Trophoblast cell (in vitro differentiated cells and primary cell): ENCODE results near the gene GGA3.

Source experiments
- DNase-seq, 2 donors: peaks; one replicate each; pipeline ENCODE4 v3.0.0-alpha.2; 2016
- H2AFZ ChIP-seq: 2 replicates; pipeline ENCODE4 v1.6.1; 2013; ENCODE audit warnings: low read length, moderate library complexity, mild to moderate bottlenecking; ENCODE audit not compliant: insufficient read depth, poor library complexity
- H2AK5ac ChIP-seq: 2 replicates; pipeline ENCODE4 v1.6.1; 2013; ENCODE audit warnings: mild to moderate bottlenecking, low read length
- H2BK120ac ChIP-seq: 2 replicates; pipeline ENCODE4 v1.6.1; 2013; ENCODE audit warnings: low read length, mild to moderate bottlenecking, moderate library complexity; ENCODE audit not compliant: insufficient read depth, poor library complexity
- H2BK12ac ChIP-seq: 2 replicates; pipeline ENCODE4 v1.6.1; 2013; ENCODE audit warnings: mild to moderate bottlenecking, low read length, moderate library complexity
- H2BK5ac ChIP-seq: 2 replicates; pipeline ENCODE4 v1.6.1; 2013; ENCODE audit warnings: low read length, low read depth, moderate library complexity, mild to moderate bottlenecking; ENCODE audit not compliant: poor library complexity
- H3K14ac ChIP-seq: 2 replicates; pipeline ENCODE4 v1.6.1; 2013; ENCODE audit warnings: mild to moderate bottlenecking, low read length
- H3K18ac ChIP-seq: 2 replicates; pipeline ENCODE4 v1.6.1; 2013; ENCODE audit warnings: mild to moderate bottlenecking, low read length
- H3K23ac ChIP-seq: 2 replicates; pipeline ENCODE4 v1.6.1; 2013; ENCODE audit warnings: low read length
- H3K27ac ChIP-seq: 2 replicates; pipeline ENCODE4 v1.5.1; 2013; ENCODE audit warnings: low read depth, mild to moderate bottlenecking, inconsistent platforms, low read length, moderate library complexity
- H3K27me3 ChIP-seq: 2 replicates; pipeline ENCODE4 v1.6.1; 2013; ENCODE audit warnings: inconsistent platforms, mild to moderate bottlenecking, low read length, moderate library complexity; ENCODE audit not compliant: insufficient read depth
- H3K36me3 ChIP-seq, 2 experiments: 1 replicate in 1 of 2; 2 replicates in 1 of 2; pipeline ENCODE4 v1.6.1; 2013; ENCODE audit warnings: low read length in 2 of 2, mild to moderate bottlenecking in 2 of 2, moderate library complexity in 1 of 2; ENCODE audit not compliant: insufficient read depth in 2 of 2, control insufficient read depth in 1 of 2
- H3K4ac ChIP-seq: 2 replicates; pipeline ENCODE4 v1.6.1; 2013; ENCODE audit warnings: low read depth, mild to moderate bottlenecking, low read length, moderate library complexity
- H3K4me1 ChIP-seq, 2 experiments: 1 replicate in 1 of 2; 2 replicates in 1 of 2; pipeline ENCODE4 v1.6.1; 2013; ENCODE audit warnings: low read length in 2 of 2, mild to moderate bottlenecking in 2 of 2, moderate library complexity in 1 of 2; ENCODE audit not compliant: insufficient read depth in 2 of 2, control insufficient read depth in 1 of 2
- H3K4me2 ChIP-seq: 2 replicates; pipeline ENCODE4 v1.6.1; 2013; ENCODE audit warnings: inconsistent platforms, mild to moderate bottlenecking, low read length, moderate library complexity
- H3K4me3 ChIP-seq: 2 replicates; pipeline ENCODE4 v1.5.1; 2013; ENCODE audit warnings: mild to moderate bottlenecking, low read depth, low read length, inconsistent platforms
- H3K79me1 ChIP-seq: one replicate; pipeline ENCODE4 v1.6.1; 2013; ENCODE audit warnings: low read length
- H3K79me2 ChIP-seq: 2 replicates; pipeline ENCODE4 v1.6.1; 2013; ENCODE audit warnings: low read length, mild to moderate bottlenecking; ENCODE audit not compliant: control insufficient read depth, insufficient read depth, poor library complexity
- H3K9ac ChIP-seq: 2 replicates; pipeline ENCODE4 v1.6.1; 2013; ENCODE audit warnings: mild to moderate bottlenecking, low read length
- H3K9me3 ChIP-seq: 2 replicates; pipeline ENCODE4 v1.6.1; 2013; ENCODE audit warnings: low read depth, mild to moderate bottlenecking, control low read depth, inconsistent platforms, low read length; ENCODE audit not compliant: insufficient read depth
- H4K12ac ChIP-seq: 2 replicates; pipeline ENCODE4 v1.6.1; 2013; ENCODE audit warnings: low read depth, mild to moderate bottlenecking, low read length, moderate library complexity
- H4K8ac ChIP-seq: 2 replicates; pipeline ENCODE4 v1.6.1; 2013; ENCODE audit warnings: low read depth, mild to moderate bottlenecking, low read length, moderate library complexity
- H4K91ac ChIP-seq: one replicate; pipeline ENCODE4 v1.6.1; 2013; ENCODE audit warnings: low read depth, mild to moderate bottlenecking, low read length, moderate library complexity
- WGBS: extraction: QIAGEN DNeasy Blood & Tissue Kit; methylation state at CpG from one replicate; pipeline ENCODE4 v1.1.7; 2013; ENCODE audit warnings: missing lambda C conversion rate; ENCODE audit not compliant: insufficient read length, insufficient coverage; ENCODE audit errors: extremely low coverage; 5-methylcytosine and 5-hydroxymethylcytosine counted together

GGA3 gene

DNA sequence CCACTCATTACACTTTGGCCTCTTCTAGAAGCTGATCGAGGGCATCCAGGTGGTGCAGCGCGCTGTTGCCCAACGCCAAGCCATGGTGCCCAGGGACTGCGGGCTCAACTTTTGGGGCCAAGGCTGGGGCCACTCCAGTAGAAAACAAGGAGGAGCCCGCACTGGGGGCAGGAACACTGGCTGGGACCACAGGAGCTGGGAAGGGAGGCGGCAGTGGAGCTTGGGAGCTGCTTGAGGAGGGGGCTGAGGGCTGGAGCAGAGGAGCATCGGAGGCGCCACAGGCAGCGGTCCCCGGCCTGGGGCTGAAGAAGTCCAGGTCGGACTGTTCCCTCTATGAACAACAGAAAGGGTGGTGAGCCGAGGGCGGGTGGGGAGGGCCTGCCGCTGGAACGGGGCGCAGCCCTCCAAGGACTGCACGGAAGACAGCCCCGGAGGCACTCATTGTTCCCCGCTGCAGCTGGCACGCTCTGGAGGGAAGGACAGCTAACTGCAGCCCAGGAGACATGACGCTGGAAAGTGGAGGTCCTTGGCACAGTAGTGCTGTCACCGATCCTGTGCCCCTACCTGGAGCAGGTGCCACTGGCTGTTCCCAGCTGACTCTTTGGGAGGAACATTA is 21.5 kb downstream of the GGA3 start:
- Histone ChIP-seq H3K27ac (no peak overlapping the region), H3K18ac (no peak overlapping the region), H3K9ac (no peak overlapping the region), H2BK5ac (no peak overlapping the region), H3K36me3 (peaks cover 82 to 96% of the 10 kb centered on the region in 2 experiments), H3K14ac (no peak overlapping the region), H4K8ac (no peak overlapping the region), H2AFZ (no peak overlapping the region), H3K4ac (no peak overlapping the region), H3K9me3 (peaks cover 1% of the 10 kb centered on the region), H3K27me3 (no peaks in the 10 kb centered on the region), H3K79me1 (no peaks in the 10 kb centered on the region), H3K23ac (no peak overlapping the region), H4K91ac (no peak overlapping the region), H3K4me2 (no peak overlapping the region), H3K4me1 (no peaks in the 10 kb centered on the region), H4K12ac (no peak overlapping the region), H2AK5ac (no peak overlapping the region), H3K79me2 (no peaks in the 10 kb centered on the region), H3K4me3 (no peak overlapping the region), H2BK120ac (no peak overlapping the region), H2BK12ac (no peak overlapping the region)
- DNase-seq: no peak
- WGBS: no CpG with 5 or more reads among the region's 23 CpGs

- no peak overlapping the region for H3K14ac ChIP-seq
- no peak overlapping the region for H2AFZ ChIP-seq
- no peak overlapping the region for H3K23ac ChIP-seq
- H3K27ac ChIP-seq: no peak overlapping the region
- no peak overlapping the region for H4K8ac ChIP-seq
- H3K18ac ChIP-seq: no peak overlapping the region
- H2BK120ac ChIP-seq: no peak overlapping the region
- no peaks in the 10 kb centered on the region for H3K79me2 ChIP-seq
- H3K4me1 ChIP-seq: no peaks in the 10 kb centered on the region
- no peak overlapping the region for H3K4me3 ChIP-seq
- no peak for DNase-seq
- no peak overlapping the region for H4K91ac ChIP-seq
- H2BK5ac ChIP-seq: no peak overlapping the region
- H3K9me3 ChIP-seq: peaks cover 1% of the 10 kb centered on the region
- no peak overlapping the region for H4K12ac ChIP-seq
- H2AK5ac ChIP-seq: no peak overlapping the region
- H3K4me2 ChIP-seq: no peak overlapping the region
- no peaks in the 10 kb centered on the region for H3K27me3 ChIP-seq
- no peak overlapping the region for H2BK12ac ChIP-seq
- no peaks in the 10 kb centered on the region for H3K79me1 ChIP-seq
- no peak overlapping the region for H3K4ac ChIP-seq
- WGBS: no CpG with 5 or more reads among the region's 12 CpGs
- H3K9ac ChIP-seq: no peak overlapping the region
- H3K36me3 ChIP-seq: peaks cover 86 to 96% of the 10 kb centered on the region in 2 experiments
These were observed 22.2 kb downstream of the GGA3 start for GRCh38 chr17:75239214-75239613.

DNA sequence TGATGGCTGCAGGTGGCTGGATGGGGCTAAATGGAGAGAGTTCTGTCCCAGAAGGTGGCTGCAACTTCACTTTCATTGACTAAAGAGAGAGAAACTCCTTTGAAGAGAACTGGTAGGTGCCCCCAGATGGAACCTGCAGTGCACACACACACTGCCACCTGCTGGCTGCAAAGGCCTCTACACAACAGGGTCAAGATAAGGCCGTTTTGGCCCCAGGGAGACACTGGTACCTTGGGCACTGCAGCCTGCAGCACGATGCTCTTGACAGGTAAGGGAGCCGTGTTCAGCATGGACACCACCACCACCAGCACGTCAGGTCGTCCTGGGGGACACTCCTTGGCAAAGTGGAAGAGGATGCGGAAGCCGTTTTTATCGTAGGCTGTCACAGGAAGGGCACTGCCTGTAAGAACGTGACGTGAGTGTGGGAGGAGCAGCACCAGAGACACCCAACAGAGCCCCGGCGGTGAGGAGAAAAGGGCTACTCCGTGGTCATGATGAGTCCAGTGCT is 22.7 kb downstream of the GGA3 start:
- Histone ChIP-seq H3K4me1 (no peaks in the 10 kb centered on the region), H3K23ac (no peak overlapping the region), H2BK12ac (no peak overlapping the region), H3K4me2 (no peak overlapping the region), H4K8ac (no peak overlapping the region), H2BK120ac (no peak overlapping the region), H3K79me1 (no peaks in the 10 kb centered on the region), H3K4me3 (no peak overlapping the region), H3K9me3 (peaks cover 1% of the 10 kb centered on the region), H2AK5ac (no peak overlapping the region), H3K36me3 (peaks cover 82 to 92% of the 10 kb centered on the region in 2 experiments), H3K79me2 (no peaks in the 10 kb centered on the region), H3K9ac (no peak overlapping the region), H3K18ac (no peak overlapping the region), H3K27me3 (no peaks in the 10 kb centered on the region), H4K12ac (no peak overlapping the region), H4K91ac (no peak overlapping the region), H2AFZ (no peak overlapping the region), H3K14ac (no peak overlapping the region), H2BK5ac (no peak overlapping the region), H3K27ac (no peak overlapping the region), H3K4ac (no peak overlapping the region)
- peak; percentile 49 to 80 for DNase-seq
- no CpG with 5 or more reads among the region's 13 CpGs for WGBS

DNA sequence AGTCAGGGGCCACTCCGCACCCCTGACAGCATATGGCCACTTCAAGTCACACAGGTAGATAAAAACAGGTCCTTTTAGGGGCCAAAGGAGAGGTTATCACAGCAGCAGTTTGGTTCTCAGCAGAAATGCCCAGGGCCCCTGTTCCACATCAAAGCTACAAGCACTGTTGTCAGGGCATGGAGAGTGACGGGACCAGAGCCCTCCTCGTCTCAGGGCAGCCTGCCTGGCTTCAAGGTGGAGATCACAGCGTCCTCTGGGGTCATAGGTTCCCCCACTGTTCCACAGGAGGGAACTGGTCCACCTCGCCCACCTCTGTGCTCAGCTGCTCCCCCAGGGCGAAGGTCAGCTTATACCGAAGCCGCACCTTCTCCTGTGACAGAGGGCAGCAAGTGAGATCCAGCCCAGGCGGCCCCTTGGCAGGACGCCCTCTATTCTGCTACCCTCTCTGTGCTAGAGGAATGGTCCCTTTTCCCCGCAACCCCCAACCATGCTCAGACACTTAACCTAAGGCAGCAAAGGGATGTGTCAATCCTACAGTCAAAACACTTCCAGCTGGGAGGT is 23.3 kb downstream of the GGA3 start:
- H3K27me3 ChIP-seq: no peaks in the 10 kb centered on the region
- H3K4me3 ChIP-seq: no peak overlapping the region
- no peak overlapping the region for H2BK12ac ChIP-seq
- no peaks in the 10 kb centered on the region for H3K79me2 ChIP-seq
- H3K4me2 ChIP-seq: no peak overlapping the region
- no peak overlapping the region for H4K8ac ChIP-seq
- H3K14ac ChIP-seq: no peak overlapping the region
- no peaks in the 10 kb centered on the region for H3K79me1 ChIP-seq
- H4K12ac ChIP-seq: no peak overlapping the region
- no peak overlapping the region for H4K91ac ChIP-seq
- H3K9ac ChIP-seq: no peak overlapping the region
- H2AFZ ChIP-seq: no peak overlapping the region
- no peaks in the 10 kb centered on the region for H3K4me1 ChIP-seq
- no peak for DNase-seq
- no peak overlapping the region for H2BK5ac ChIP-seq
- H2BK120ac ChIP-seq: no peak overlapping the region
- H3K18ac ChIP-seq: no peak overlapping the region
- no peak overlapping the region for H3K4ac ChIP-seq
- H3K9me3 ChIP-seq: peaks cover 1% of the 10 kb centered on the region
- H3K27ac ChIP-seq: no peak overlapping the region
- H2AK5ac ChIP-seq: no peak overlapping the region
- peaks cover 76 to 86% of the 10 kb centered on the region in 2 experiments for H3K36me3 ChIP-seq
- WGBS: no CpG with 5 or more reads among the region's 11 CpGs
- no peak overlapping the region for H3K23ac ChIP-seq
